Measurements from ENCODE around the gene ALKBH2.

DNA sequence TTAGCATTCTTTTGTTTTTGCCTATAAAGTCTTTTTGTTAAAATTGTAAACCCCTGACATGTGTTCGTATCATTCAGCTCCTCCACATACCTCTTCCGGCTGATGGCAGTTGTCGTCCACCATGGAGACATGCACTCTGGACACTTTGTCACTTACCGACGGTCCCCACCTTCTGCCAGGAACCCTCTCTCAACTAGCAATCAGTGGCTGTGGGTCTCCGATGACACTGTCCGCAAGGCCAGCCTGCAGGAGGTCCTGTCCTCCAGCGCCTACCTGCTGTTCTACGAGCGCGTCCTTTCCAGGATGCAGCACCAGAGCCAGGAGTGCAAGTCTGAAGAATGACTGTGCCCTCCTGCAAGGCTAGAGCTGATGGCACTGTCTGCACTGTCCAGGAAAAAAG is 7.7 kb downstream of the ALKBH2 start:
- TF ChIP-seq POLR2A (IDR thresholded peaks at IDR 0.05), result no peak
- TF ChIP-seq, protein P1, sequence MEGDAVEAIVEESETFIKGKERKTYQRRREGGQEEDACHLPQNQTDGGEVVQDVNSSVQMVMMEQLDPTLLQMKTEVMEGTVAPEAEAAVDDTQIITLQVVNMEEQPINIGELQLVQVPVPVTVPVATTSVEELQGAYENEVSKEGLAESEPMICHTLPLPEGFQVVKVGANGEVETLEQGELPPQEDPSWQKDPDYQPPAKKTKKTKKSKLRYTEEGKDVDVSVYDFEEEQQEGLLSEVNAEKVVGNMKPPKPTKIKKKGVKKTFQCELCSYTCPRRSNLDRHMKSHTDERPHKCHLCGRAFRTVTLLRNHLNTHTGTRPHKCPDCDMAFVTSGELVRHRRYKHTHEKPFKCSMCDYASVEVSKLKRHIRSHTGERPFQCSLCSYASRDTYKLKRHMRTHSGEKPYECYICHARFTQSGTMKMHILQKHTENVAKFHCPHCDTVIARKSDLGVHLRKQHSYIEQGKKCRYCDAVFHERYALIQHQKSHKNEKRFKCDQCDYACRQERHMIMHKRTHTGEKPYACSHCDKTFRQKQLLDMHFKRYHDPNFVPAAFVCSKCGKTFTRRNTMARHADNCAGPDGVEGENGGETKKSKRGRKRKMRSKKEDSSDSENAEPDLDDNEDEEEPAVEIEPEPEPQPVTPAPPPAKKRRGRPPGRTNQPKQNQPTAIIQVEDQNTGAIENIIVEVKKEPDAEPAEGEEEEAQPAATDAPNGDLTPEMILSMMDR (IDR thresholded peaks at IDR 0.05 in 4 of 5, conservative IDR thresholded peaks at IDR 0.05 in 1 of 5), result no peak

Measured in gastrocnemius medialis (tissue), 4 donors.